GM12875 (cell line): ENCODE results near the gene SH3D19.

Source experiments
- H3K4me3 ChIP-seq: one replicate; pipeline ENCODE4 v1.5.1; 2011; ENCODE audit warnings: low read depth, low read length, control low read depth
- CTCF ChIP-seq: IDR thresholded peaks from 2 replicates; pipeline ENCODE4 v1.5.1; 2011; ENCODE audit warnings: low read depth, mild to moderate bottlenecking, control low read depth, inconsistent platforms, low read length, moderate library complexity, borderline replicate concordance; ENCODE audit not compliant: insufficient read depth

SH3D19 gene

GRCh38 chr4:151321586-151321985, 3.8 kb downstream of the SH3D19 start:
- no peak for TF ChIP-seq CTCF
- H3K4me3 ChIP-seq = no peak overlapping the region

GRCh38 chr4:151319490-151319889, 5.9 kb downstream of the SH3D19 start:
- TF ChIP-seq CTCF = no peak
- H3K4me3 ChIP-seq = no peak overlapping the region

DNA sequence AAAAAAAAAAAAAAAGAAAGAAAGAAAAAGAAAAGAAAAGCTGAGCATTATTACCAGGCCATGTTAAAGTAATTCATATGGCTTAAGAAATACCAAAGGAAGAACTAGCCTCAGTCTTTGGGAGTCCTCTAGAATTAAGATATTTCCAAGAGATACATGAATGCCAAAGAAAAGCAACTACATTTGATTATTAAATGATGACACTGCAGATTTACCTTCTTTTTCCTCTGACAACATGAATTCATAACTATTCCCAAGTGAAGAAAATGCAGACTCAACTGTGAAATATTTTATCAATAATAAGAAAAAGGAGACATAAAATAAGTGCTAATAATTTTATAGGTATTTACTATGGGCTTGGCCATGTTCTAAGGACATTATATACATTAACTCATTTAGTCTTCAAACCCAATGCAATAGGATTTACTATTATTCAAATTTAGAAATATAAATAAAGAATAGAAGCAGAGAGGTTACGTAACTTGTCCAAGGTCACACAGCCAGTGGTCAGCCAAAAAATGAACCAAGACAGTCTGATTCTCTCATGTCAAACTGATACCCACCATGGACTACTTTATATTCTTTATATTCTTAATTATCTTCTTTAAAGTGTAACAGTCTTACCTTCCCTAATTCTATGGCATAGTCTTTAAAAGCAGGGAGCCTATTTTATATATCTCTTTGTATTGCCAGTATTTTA, 6.9 kb downstream of the SH3D19 start:
- no peak overlapping the region for H3K4me3 ChIP-seq
- TF ChIP-seq CTCF = no peak

DNA sequence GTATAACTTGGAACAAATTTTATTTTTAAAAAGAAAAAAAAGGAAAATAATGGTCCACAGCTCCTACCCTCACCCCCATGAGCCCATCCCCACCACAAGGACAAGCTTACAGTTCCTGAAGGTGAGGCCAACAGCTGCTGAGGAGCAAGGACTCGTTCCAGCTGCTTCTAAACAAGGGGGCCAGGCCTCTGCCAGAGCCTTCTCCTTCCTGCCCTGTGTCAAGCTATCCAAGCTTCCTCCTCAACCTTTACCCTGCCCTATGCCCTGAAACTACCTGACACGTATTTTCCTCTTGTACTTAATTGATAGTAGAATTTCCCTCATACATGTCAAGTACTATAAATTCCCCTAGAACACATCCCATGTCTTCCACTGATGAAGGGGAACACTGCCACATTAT, 8.8 kb downstream of the SH3D19 start:
- no peak overlapping the region for H3K4me3 ChIP-seq
- TF ChIP-seq CTCF = no peak

- H3K4me3 ChIP-seq = no peak overlapping the region
- TF ChIP-seq CTCF = no peak
These were observed 10.1 kb downstream of the SH3D19 start for GRCh38 chr4:151315212-151315886.

DNA sequence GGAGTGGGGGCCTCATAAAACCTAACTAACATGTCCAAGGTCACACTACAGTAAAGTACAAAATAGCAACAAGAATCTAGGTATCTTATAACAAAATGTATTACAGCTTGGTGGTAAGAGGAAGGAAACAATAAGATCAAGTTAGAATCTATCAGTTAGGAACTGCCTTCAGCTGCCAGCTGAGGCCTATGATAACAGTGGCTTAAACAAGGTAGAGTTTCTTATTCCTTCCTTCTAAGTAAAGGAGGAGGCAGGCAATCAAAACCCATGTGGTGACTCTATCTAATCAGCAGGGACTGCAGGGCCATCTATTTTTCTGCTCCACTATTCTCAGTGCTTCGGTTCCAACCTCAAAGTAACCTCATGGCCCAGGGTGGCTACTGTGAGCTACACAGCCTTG, 10.9 kb downstream of the SH3D19 start:
- no peak overlapping the region for H3K4me3 ChIP-seq
- TF ChIP-seq CTCF = no peak

DNA sequence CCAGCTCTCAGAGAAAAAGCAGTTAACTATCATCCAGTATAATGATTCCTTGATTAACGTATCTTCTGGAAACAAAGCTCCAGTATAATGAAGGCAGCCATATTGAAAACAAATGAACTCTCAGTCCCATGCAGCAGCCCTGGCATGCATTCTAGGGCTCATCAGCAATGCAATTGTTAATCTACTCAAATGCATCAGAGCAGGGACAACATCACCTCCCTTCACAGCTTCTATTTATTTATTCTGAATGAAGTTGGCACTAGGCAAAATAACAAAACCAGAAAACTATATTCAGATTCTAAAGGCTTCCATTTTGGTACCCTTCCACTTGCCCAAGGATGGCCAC, 11.4 kb downstream of the SH3D19 start:
- H3K4me3 ChIP-seq = no peak overlapping the region
- no peak for TF ChIP-seq CTCF
